Testis (tissue), 3 donors: Measurements from ENCODE around the gene SDHA. TPM values are rescaled to one million over a fixed set of nuclear protein-coding genes. Genes with fewer than 3 reads are reported as not detected.
"Not testable (repeated sequence)": the region's sequence is repeated elsewhere in the genome, so short reads cannot be mapped to it uniquely, and the experiment has no call there.

Source experiments
- DNase-seq: peaks from one replicate; pipeline ENCODE4 v3.0.0-alpha.2; 2019
- H3K27ac ChIP-seq, 2 donors: fragments of 200-600 bp; sonication (generic); one replicate each; pipeline ENCODE4 v1.5.1; 2019
- H3K27me3 ChIP-seq: fragments of 200-600 bp; sonication (generic); one replicate; pipeline ENCODE4 v1.5.1; 2019
- H3K36me3 ChIP-seq: fragments of 200-600 bp; sonication (generic); one replicate; pipeline ENCODE4 v1.5.1; 2017; ENCODE audit warnings: low read depth; ENCODE audit errors: missing control alignments
- H3K4me1 ChIP-seq: fragments of 200-600 bp; sonication (generic); one replicate; pipeline ENCODE4 v1.5.1; 2019
- H3K4me3 ChIP-seq, 2 donors: fragments of 200-600 bp; sonication (generic); one replicate each; pipeline ENCODE4 v1.5.1; 2017 to 2019
- H3K9me3 ChIP-seq: fragments of 200-600 bp; sonication (generic); one replicate; pipeline ENCODE4 v1.5.1; 2017
- CTCF ChIP-seq, 3 experiments: fragments of 450-650 bp in 2 of 3; fragments of 200-600 bp in 1 of 3; sonication (generic) in 1 of 3; IDR thresholded peaks; one replicate each; pipeline ENCODE4 v1.5.1; 2016 to 2019; ENCODE audit warnings: antibody characterized with exemption in 3 of 3, mild to moderate bottlenecking in 2 of 3, moderate library complexity in 1 of 3
- POLR2A ChIP-seq: fragments of 450-650 bp; IDR thresholded peaks from one replicate; pipeline ENCODE4 v1.6.1; 2017; ENCODE audit warnings: antibody characterized with exemption, mild to moderate bottlenecking, moderate library complexity
- WGBS, 2 donors: methylation state at CpG; one replicate each; pipeline ENCODE4 v1.1.5; 2018; 5-methylcytosine and 5-hydroxymethylcytosine counted together
- intact Hi-C: fragments of 100-400 bp; cut with DNase I; formaldehyde crosslinking; loops from one replicate; pipeline ENCODE4 v1.15.1; 2023; ENCODE audit warnings: low total_unique reads
- polyA plus RNA-seq: library from polyadenylated mRNA; stranded (reverse); fragments of 350-450 nt; fragmentation: Illumina TruSeq; extraction: RNeasy Lipid Tissue Mini Kit (QIAGEN cat#74804); gene quantifications from one replicate; pipeline ENCODE4 v1.2.3, GENCODE V29; 2014; ENCODE audit warnings: low read depth, low replicate concordance; ENCODE audit not compliant: insufficient read depth
- total RNA-seq, 2 donors: library from RNA; depleted of rRNA; stranded (reverse); fragments of >200 nt; gene quantifications; one replicate each; pipeline ENCODE4 v1.2.3, GENCODE V29; 2016

SDHA gene
- total and polyA plus RNA-seq, 3 donors from 2014 or later, result 96.9 to 195 (median 107) TPM

DNA sequence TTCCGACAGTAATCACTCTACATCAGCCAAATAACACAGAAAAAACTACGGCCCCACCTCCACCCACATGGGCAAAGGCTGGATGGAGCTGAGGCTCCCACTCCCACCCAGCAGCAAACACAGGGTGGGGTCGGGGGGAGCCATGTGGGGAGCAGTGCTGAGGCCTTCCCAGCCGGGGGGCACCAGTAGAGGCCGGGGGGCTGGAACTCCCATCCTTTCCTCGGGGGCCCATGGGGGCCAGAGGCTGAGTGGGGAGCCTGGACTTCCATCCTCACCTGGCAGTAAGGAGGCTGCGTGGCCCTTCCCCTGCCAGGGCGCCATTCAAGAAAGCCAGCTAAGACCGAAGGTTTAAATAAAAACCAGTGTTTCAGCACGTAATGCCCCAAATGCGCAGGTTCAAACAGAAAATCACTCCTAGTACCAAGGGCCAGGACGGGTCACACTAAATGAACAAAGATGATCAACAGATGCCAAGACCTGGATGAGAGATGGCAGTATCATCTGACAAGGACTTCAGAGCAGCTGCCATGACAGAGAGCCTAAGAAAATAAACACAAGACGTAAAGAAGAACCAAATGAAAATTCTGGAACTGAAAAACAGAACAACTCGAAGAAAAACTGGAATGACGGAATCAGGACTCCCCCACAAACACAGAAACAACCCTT lies 9.5 kb upstream of the SDHA start:
- TF ChIP-seq POLR2A (no peak), CTCF (IDR thresholded peaks at IDR 0.05) (no peak)
- Histone ChIP-seq H3K4me1 (peaks cover 11% of the 10 kb centered on the region), H3K27ac (no peak overlapping the region), H3K36me3 (no peaks in the 10 kb centered on the region), H3K9me3 (no peaks in the 10 kb centered on the region), H3K27me3 (no peaks in the 10 kb centered on the region), H3K4me3 (no peak overlapping the region)
- DNase-seq, result no peak
- intact Hi-C loops, result no loop called here
- WGBS, 2 donors, result 66 to 79% methylated on average over 14 to 15 of the region's 15 CpGs

- Histone ChIP-seq H3K9me3 (no peaks in the 10 kb centered on the region), H3K4me1 (no peaks in the 10 kb centered on the region), H3K36me3 (no peaks in the 10 kb centered on the region), H3K27ac (no peak overlapping the region), H3K4me3 (no peak overlapping the region), H3K27me3 (no peaks in the 10 kb centered on the region)
- intact Hi-C loops, result no loop called here
- DNase-seq, result no peak
- WGBS, 2 donors, result 92 to 93% methylated on average over 12 of the region's 12 CpGs
- TF ChIP-seq CTCF (IDR thresholded peaks at IDR 0.05), result no peak
- no peak for TF ChIP-seq POLR2A
Observed at GRCh38 chr5:213803-214395, 4.2 kb upstream of the SDHA start.

DNA sequence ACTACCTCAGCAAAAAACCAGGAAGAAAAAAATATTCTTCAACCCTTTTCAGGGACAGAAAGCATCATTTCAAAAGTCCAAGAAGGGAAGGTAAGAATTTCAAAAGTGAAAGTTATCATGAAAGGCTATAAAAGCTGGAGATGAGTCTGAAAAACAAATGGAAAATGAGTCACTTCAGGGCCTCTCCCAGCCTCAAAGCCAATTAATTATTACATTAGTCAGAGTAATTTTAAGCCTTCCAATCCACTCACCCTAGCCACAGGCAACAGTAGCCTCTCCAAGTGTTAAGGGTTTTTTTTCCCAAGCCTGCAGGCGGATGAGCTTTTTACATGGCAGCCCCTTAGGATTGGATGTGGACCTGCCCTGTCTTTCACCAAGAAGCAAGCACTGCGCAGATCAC lies 2.9 kb upstream of the SDHA start:
- 93 to 96% methylated on average over 2 of the region's 2 CpGs for WGBS, 2 donors
- H3K9me3 ChIP-seq, H3K4me3 ChIP-seq, H3K27me3 ChIP-seq, H3K4me1 ChIP-seq, intact Hi-C loops, H3K36me3 ChIP-seq, DNase-seq, H3K27ac ChIP-seq: not testable (repeated sequence)

GRCh38 chr5:216076-216475 lies 2.0 kb upstream of the SDHA start:
- DNase-seq, H3K27me3 ChIP-seq, H3K4me1 ChIP-seq, intact Hi-C loops, H3K36me3 ChIP-seq, H3K27ac ChIP-seq, H3K4me3 ChIP-seq, H3K9me3 ChIP-seq: not testable (repeated sequence)
- 89 to 94% methylated on average over 8 to 9 of the region's 10 CpGs for WGBS, 2 donors

GRCh38 chr5:218457-219291 lies 554 bp downstream of the SDHA start:
- intact Hi-C loops, result no loop called here
- TF ChIP-seq CTCF (IDR thresholded peaks at IDR 0.05) (no peak), POLR2A (no peak)
- WGBS, 2 donors, result 1% methylated on average over 54 of the region's 73 CpGs; no CpG with 5 or more reads in 1 of the 2 donors
- peak overlapping the region; percentile 92 to 97 for H3K4me3 ChIP-seq
- no peaks in the 10 kb centered on the region for H3K27me3 ChIP-seq
- DNase-seq, result peak; percentile 59
- H3K9me3 ChIP-seq, result no peaks in the 10 kb centered on the region
- H3K36me3 ChIP-seq, result no peaks in the 10 kb centered on the region
- peak overlapping the region; percentile 74 to 89 for H3K27ac ChIP-seq
- peaks cover 4% of the 10 kb centered on the region for H3K4me1 ChIP-seq
